Measurements from ENCODE around the gene KATNB1. TPM values are rescaled to one million over a fixed set of nuclear protein-coding genes. Genes with fewer than 3 reads are reported as not detected.

The KATNB1 gene
- total and polyA plus RNA-seq, 2 of the 8 experiments (the other 6 are each of a cell fraction or from before 2014, with no cell fraction given), result 50.2 to 60.4 TPM

GRCh38 chr16:57783883-57784282 lies 48.3 kb downstream of the KATNB1 start:
- no peak overlapping the region for H3K14ac ChIP-seq (ENCODE audit: insufficient read length)
- no peak overlapping the region for H3K9ac ChIP-seq (replicated peaks in 1 of 4; ENCODE audit: extremely low read depth in 1 of 4, low read depth in 3 of 4, low read length in 3 of 4)
- TF ChIP-seq RNF2 (IDR thresholded peaks at IDR 0.05; ENCODE audit: borderline replicate concordance, low read depth, low read length, missing control alignments, poor library complexity, severe bottlenecking), result no peak
- TF ChIP-seq JUN (IDR thresholded peaks at IDR 0.05; ENCODE audit: low read depth, low read length), result no peak
- no peaks in the 10 kb centered on the region; the same call in 1 of the 2 replicates for H3K23me2 ChIP-seq (ENCODE audit: low read depth, low read length)
- no peaks in the 10 kb centered on the region for H3K27me3 ChIP-seq (replicated peaks in 1 of 4; ENCODE audit: control insufficient read depth in 3 of 4, extremely low read depth in 1 of 4, insufficient read depth in 3 of 4, low read length in 3 of 4)
- CTCF ChIA-PET (ENCODE audit: partially characterized antibody), result interaction anchor here (1.4 to 22.4 kb wide), 4 partner anchors 8 to 115 kb away, joined by 3 to 279 read pairs (median 6); partner anchors contain the start of gene KIFC3
- WGBS, 2 experiments (ENCODE audit: extremely low coverage in 1 of 2, insufficient coverage in 1 of 2, insufficient read length in 1 of 2, insufficient replicate concordance in 2 of 2, low coverage in 1 of 2, low lambda C conversion rate in 2 of 2, missing lambda C conversion rate in 1 of 2), result 87% methylated on average over 8 of the region's 8 CpGs; no CpG with 5 or more reads in 1 of the 2 experiments
- H2BK12ac ChIP-seq (ENCODE audit: low read depth, low read length), result no peak overlapping the region
- H3K36me3 ChIP-seq (ENCODE audit: control insufficient read depth in 2 of 4, insufficient read depth in 4 of 4, low read length in 3 of 4), result no peaks in the 10 kb centered on the region
- no peak overlapping the region for H2BK20ac ChIP-seq (ENCODE audit: low read length)
- H3K9me3 ChIP-seq (ENCODE audit: insufficient read depth in 2 of 2, low read depth in 1 of 2, low read length in 1 of 2), result no peaks in the 10 kb centered on the region
- peaks cover 0 to 3% (median 0%) of the 10 kb centered on the region in 4 experiments; a peak in 1 of 7 replicates for H3K4me1 ChIP-seq (replicated peaks in 1 of 4; ENCODE audit: control insufficient read depth in 3 of 4, insufficient read depth in 4 of 4, low read length in 3 of 4)
- H3K4ac ChIP-seq (replicated peaks; ENCODE audit: insufficient read length, low read depth, low read length), result no peak overlapping the region
- no peak overlapping the region for H2BK5ac ChIP-seq (ENCODE audit: low read depth, low read length)
- no peaks in the 10 kb centered on the region for H3K79me2 ChIP-seq (ENCODE audit: control insufficient read depth in 1 of 2, insufficient read depth in 2 of 2, low read length in 2 of 2)
- no peak overlapping the region for H2AFZ ChIP-seq (ENCODE audit: low read length)
- no peak overlapping the region for H4K5ac ChIP-seq (ENCODE audit: insufficient read length, low read depth, low read length)
- H3K18ac ChIP-seq (ENCODE audit: extremely low read depth, low read length), result no peak overlapping the region
- no peak overlapping the region for H2BK15ac ChIP-seq (ENCODE audit: low read length)
- H3K4me2 ChIP-seq (ENCODE audit: insufficient read depth in 1 of 2, low read depth in 2 of 2, low read length in 2 of 2), result no peak overlapping the region
- H2BK120ac ChIP-seq (replicated peaks; ENCODE audit: low read depth, low read length), result no peak overlapping the region
- DNase-seq (ENCODE audit: low read depth in 1 of 2, low spot score in 2 of 2), result no peak
- no peak overlapping the region for H3K4me3 ChIP-seq (ENCODE audit: extremely low read depth in 1 of 4, insufficient read depth in 2 of 4, low read depth in 3 of 4, low read length in 4 of 4)
- H3K23ac ChIP-seq (ENCODE audit: insufficient read length), result no peak overlapping the region
- no peaks in the 10 kb centered on the region for H3K79me1 ChIP-seq (ENCODE audit: low read depth, low read length)
- POLR2A ChIA-PET (ENCODE audit: partially characterized antibody), result interaction anchor here (1.1 kb wide), 1 partner anchor 10 kb away, joined by 3 read pairs; no protein-coding TSS in a partner anchor
- no peak overlapping the region for H2AK5ac ChIP-seq (ENCODE audit: low read depth, low read length)
- H4K8ac ChIP-seq (ENCODE audit: extremely low read depth, insufficient read depth, low read length), result no peak overlapping the region; the same call in 1 of the 2 replicates
- no peak for FAIRE-seq
- H3K27ac ChIP-seq (ENCODE audit: low read depth, low read length), result no peak overlapping the region
- no peak overlapping the region for H3K56ac ChIP-seq (replicated peaks; ENCODE audit: insufficient read length, low read depth, low read length)
- no peak overlapping the region for H4K91ac ChIP-seq (replicated peaks; ENCODE audit: insufficient read length, low read length)
- H4K20me1 ChIP-seq (replicated peaks in 1 of 2; ENCODE audit: control insufficient read depth in 1 of 2, insufficient read depth in 2 of 2, low read length in 2 of 2), result no peaks in the 10 kb centered on the region

Data from H1 (cell line).